IPS DF 6.9 (cell line): ENCODE measurements around the gene ARHGEF7.
A peak's percentile ranks its signal among the peaks of the same experiment; 100 is the strongest.

Source experiments
- DNase-seq: peaks from one replicate; pipeline ENCODE4 v3.0.0-alpha.2; 2013; ENCODE audit warnings: low read depth, low spot score
- H3K27ac ChIP-seq: one replicate; pipeline ENCODE4 v1.5.1; 2013; ENCODE audit warnings: low read length, control low read depth
- H3K27me3 ChIP-seq: 2 replicates; pipeline ENCODE4 v1.6.1; 2013; ENCODE audit warnings: mild to moderate bottlenecking, low read length; ENCODE audit not compliant: control insufficient read depth, insufficient read depth
- H3K36me3 ChIP-seq: 2 replicates; pipeline ENCODE4 v1.6.1; 2013; ENCODE audit warnings: low read length; ENCODE audit not compliant: control insufficient read depth, insufficient read depth
- H3K4me1 ChIP-seq: 2 replicates; pipeline ENCODE4 v1.6.1; 2013; ENCODE audit warnings: low read length; ENCODE audit not compliant: control insufficient read depth, insufficient read depth
- H3K4me3 ChIP-seq: 2 replicates; pipeline ENCODE4 v1.5.1; 2013; ENCODE audit warnings: mild to moderate bottlenecking, low read length
- H3K9me3 ChIP-seq: 2 replicates; pipeline ENCODE4 v1.6.1; 2013; ENCODE audit warnings: low read length, inconsistent platforms; ENCODE audit not compliant: control insufficient read depth, insufficient read depth
- WGBS: extraction: QIAGEN DNeasy Blood & Tissue Kit; methylation state at CpG from one replicate; pipeline ENCODE4 v1.1.7; 2013; ENCODE audit warnings: mixed read lengths, missing lambda C conversion rate; ENCODE audit not compliant: insufficient read length, insufficient coverage; 5-methylcytosine and 5-hydroxymethylcytosine counted together

Gene ARHGEF7

GRCh38 chr13:111344471-111345191 lies 229.5 kb downstream of the ARHGEF7 start:
- no CpG with 5 or more reads among the region's 25 CpGs for WGBS
- no peak overlapping the region for H3K27ac ChIP-seq

DNA sequence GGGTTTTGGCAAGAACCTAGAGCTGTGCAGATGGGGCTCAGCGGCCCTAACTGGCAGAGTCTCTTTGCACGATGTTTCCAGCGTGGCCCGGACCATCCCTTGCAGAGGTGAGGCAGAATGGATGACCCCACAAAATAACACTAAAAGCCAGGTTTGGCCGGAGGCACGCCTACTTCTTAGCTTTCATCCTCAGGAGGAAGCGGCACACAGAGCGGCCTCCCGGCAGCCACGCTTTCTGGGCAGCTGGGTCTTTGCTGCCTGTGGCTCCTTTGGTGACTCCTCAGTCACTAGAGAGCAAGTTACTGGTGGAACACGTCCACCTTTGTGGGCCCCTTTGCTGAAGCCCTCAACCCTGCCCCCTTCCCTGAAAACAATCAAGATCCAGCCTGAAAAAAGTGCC lies 230.6 kb downstream of the ARHGEF7 start:
- DNase-seq = no peak
- no peak overlapping the region for H3K27ac ChIP-seq
- WGBS = no CpG with 5 or more reads among the region's 11 CpGs
- H3K27me3 ChIP-seq = no peaks in the 10 kb centered on the region
- no peaks in the 10 kb centered on the region for H3K4me1 ChIP-seq
- no peak overlapping the region for H3K4me3 ChIP-seq
- H3K36me3 ChIP-seq = no peaks in the 10 kb centered on the region
- H3K9me3 ChIP-seq = no peaks in the 10 kb centered on the region

More at GRCh38 chr13:111344471-111345191, 229.5 kb downstream of the ARHGEF7 start:
- no peaks in the 10 kb centered on the region for H3K36me3 ChIP-seq
- H3K9me3 ChIP-seq = no peaks in the 10 kb centered on the region
- peak; percentile 75 for DNase-seq
- no peaks in the 10 kb centered on the region for H3K27me3 ChIP-seq
- H3K4me1 ChIP-seq = no peaks in the 10 kb centered on the region
- no peak overlapping the region for H3K4me3 ChIP-seq

DNA sequence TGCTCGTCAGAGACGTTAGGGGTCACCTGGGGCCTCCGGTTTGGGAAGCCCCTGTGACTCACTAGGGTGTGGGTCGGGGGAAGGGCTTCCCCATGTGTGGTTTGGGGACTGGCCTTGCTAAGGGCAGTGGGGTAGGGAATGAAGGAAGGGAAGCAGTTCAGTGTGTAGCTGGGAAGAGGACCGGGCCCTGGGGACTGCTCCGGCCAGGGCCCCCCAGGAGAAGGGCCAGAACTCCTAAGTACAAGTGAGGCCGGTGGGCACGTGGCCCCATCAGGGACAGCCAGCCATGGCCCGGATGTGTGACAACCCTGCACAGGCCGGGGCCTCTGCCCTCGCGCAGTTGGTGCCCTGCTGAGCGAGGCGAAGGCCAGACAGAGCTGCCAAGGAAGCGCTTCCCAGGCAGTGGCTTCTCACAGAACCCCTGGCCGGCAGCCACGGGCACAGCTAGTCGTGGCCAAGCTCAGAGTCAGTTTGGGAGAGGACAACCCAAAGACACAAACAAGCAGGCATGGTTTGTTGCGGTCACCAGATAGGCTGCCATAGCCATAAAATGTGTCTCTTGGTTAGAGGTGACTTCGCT lies 231.1 kb downstream of the ARHGEF7 start:
- Histone ChIP-seq H3K27ac (no peak overlapping the region), H3K27me3 (no peaks in the 10 kb centered on the region), H3K9me3 (no peaks in the 10 kb centered on the region), H3K4me3 (no peak overlapping the region), H3K36me3 (no peaks in the 10 kb centered on the region), H3K4me1 (no peaks in the 10 kb centered on the region)
- no peak for DNase-seq
- WGBS = no CpG with 5 or more reads among the region's 20 CpGs

- DNase-seq = no peak
- Histone ChIP-seq H3K27me3 (no peaks in the 10 kb centered on the region), H3K4me1 (no peaks in the 10 kb centered on the region), H3K4me3 (no peak overlapping the region), H3K9me3 (no peaks in the 10 kb centered on the region), H3K36me3 (no peaks in the 10 kb centered on the region), H3K27ac (no peak overlapping the region)
- no CpG with 5 or more reads among the region's 6 CpGs for WGBS
Measured at GRCh38 chr13:111347438-111347837, 232.3 kb downstream of the ARHGEF7 start.

GRCh38 chr13:111353508-111353907 lies 238.4 kb downstream of the ARHGEF7 start:
- no CpG with 5 or more reads among the region's 2 CpGs for WGBS
- no peaks in the 10 kb centered on the region for H3K9me3 ChIP-seq
- no peak overlapping the region for H3K27ac ChIP-seq
- no peak overlapping the region for H3K4me3 ChIP-seq
- no peaks in the 10 kb centered on the region for H3K36me3 ChIP-seq
- no peaks in the 10 kb centered on the region for H3K27me3 ChIP-seq
- no peak for DNase-seq
- H3K4me1 ChIP-seq = no peaks in the 10 kb centered on the region

DNA sequence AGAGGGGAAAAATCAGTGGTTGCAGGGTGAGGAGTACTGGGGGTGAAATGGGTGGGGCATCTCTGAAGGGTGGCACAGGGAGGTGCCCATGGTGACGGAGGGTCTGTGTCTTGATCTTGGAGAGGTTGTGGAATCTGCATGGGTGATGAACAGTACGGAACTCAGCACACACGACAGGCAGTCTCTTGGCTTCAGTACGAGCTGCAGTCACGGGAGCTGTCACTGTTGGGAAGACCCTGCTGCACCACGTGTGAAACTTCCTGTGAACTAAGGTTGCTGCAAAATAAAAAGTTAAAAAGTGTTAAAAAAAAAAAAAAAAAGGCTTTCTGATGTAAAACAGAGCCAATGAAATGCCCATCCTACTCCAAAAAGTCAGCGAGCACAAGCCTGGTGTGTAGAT lies 239.7 kb downstream of the ARHGEF7 start:
- no CpG with 5 or more reads among the region's 7 CpGs for WGBS
- H3K4me1 ChIP-seq = peaks cover 5% of the 10 kb centered on the region; the same call in 1 of the 2 replicates
- no peaks in the 10 kb centered on the region for H3K27me3 ChIP-seq
- H3K4me3 ChIP-seq = no peak overlapping the region
- no peak for DNase-seq
- H3K36me3 ChIP-seq = no peaks in the 10 kb centered on the region
- H3K27ac ChIP-seq = no peak overlapping the region
- H3K9me3 ChIP-seq = no peaks in the 10 kb centered on the region
